Duodenal mucosa (tissue), 2 donors: ENCODE results near the gene PLCB1.

ENCODE experiments used
- H3K27ac ChIP-seq: one replicate; pipeline ENCODE4 v1.7.0; 2013; ENCODE audit warnings: low read depth, low read length
- H3K27me3 ChIP-seq, 2 donors: one replicate each; pipeline ENCODE4 v1.7.0; 2013; ENCODE audit warnings: low read length in 2 of 2, control low read depth in 1 of 2; ENCODE audit not compliant: insufficient read depth in 2 of 2, control insufficient read depth in 1 of 2
- H3K36me3 ChIP-seq, 2 donors: one replicate each; pipeline ENCODE4 v1.7.0; 2013; ENCODE audit warnings: low read length in 2 of 2, control low read depth in 1 of 2; ENCODE audit not compliant: insufficient read depth in 2 of 2, control insufficient read depth in 1 of 2
- H3K4me1 ChIP-seq, 2 donors: one replicate each; pipeline ENCODE4 v1.7.0; 2013; ENCODE audit warnings: low read length in 2 of 2, control low read depth in 1 of 2; ENCODE audit not compliant: insufficient read depth in 2 of 2, control insufficient read depth in 1 of 2
- H3K4me3 ChIP-seq, 2 donors: one replicate each; pipeline ENCODE4 v1.7.0; 2013; ENCODE audit warnings: low read length in 2 of 2, low read depth in 1 of 2
- H3K9ac ChIP-seq, 2 donors: one replicate each; pipeline ENCODE4 v1.7.0; 2013; ENCODE audit warnings: low read length in 2 of 2, low read depth in 1 of 2
- H3K9me3 ChIP-seq, 2 donors: one replicate each; pipeline ENCODE4 v1.7.0; 2013; ENCODE audit warnings: low read length in 2 of 2, control low read depth in 1 of 2; ENCODE audit not compliant: control insufficient read depth in 1 of 2

PLCB1 gene

DNA sequence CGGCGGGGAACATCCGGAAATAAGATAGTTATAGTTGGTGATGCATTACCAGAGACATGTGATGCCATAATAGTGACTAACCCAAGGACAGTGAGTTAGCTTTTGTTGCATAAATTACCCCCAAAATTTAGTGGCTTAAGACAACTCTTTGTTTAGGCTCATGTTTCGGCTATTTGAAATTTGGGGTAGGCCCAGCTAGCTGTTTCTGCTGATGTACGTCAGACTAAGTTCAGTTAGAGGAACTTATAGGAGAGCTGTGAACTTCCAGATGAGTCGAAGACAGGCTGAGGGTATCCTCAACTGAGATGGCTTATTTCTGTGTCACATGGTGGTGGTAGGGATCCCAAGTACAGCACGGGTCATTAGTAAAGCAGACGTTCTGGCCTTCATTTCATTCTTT lies 366.5 kb downstream of the PLCB1 start:
- H3K36me3 ChIP-seq, result no peaks in the 10 kb centered on the region
- no peaks in the 10 kb centered on the region for H3K27me3 ChIP-seq
- H3K4me1 ChIP-seq, result no peaks in the 10 kb centered on the region
- H3K9ac ChIP-seq, result no peak overlapping the region
- H3K27ac ChIP-seq, result no peak overlapping the region
- no peak overlapping the region for H3K4me3 ChIP-seq
- no peaks in the 10 kb centered on the region for H3K9me3 ChIP-seq

DNA sequence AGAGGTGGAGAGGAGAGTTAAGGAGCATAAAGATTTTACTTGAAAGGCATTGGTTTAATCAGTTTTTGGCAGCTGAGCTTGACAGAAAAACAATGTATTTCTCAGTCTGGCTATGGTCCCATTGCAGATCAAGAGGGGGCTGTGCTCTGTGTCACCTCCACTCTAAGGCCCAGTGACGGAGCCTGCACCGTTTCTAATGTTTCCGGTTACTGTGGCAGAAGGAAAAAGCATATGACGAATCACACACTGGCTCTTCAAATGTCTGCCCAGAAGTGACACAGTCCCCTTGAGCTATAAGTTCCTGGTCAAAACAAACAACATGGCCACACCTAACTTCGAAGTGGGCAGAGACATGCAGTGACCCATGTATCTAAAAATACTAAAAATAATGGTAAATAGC lies 372.0 kb downstream of the PLCB1 start:
- H3K4me1 ChIP-seq, result no peaks in the 10 kb centered on the region
- no peak overlapping the region for H3K27ac ChIP-seq
- no peak overlapping the region for H3K9ac ChIP-seq
- no peak overlapping the region for H3K4me3 ChIP-seq
- H3K36me3 ChIP-seq, result no peaks in the 10 kb centered on the region
- H3K27me3 ChIP-seq, result no peaks in the 10 kb centered on the region
- no peaks in the 10 kb centered on the region for H3K9me3 ChIP-seq

DNA sequence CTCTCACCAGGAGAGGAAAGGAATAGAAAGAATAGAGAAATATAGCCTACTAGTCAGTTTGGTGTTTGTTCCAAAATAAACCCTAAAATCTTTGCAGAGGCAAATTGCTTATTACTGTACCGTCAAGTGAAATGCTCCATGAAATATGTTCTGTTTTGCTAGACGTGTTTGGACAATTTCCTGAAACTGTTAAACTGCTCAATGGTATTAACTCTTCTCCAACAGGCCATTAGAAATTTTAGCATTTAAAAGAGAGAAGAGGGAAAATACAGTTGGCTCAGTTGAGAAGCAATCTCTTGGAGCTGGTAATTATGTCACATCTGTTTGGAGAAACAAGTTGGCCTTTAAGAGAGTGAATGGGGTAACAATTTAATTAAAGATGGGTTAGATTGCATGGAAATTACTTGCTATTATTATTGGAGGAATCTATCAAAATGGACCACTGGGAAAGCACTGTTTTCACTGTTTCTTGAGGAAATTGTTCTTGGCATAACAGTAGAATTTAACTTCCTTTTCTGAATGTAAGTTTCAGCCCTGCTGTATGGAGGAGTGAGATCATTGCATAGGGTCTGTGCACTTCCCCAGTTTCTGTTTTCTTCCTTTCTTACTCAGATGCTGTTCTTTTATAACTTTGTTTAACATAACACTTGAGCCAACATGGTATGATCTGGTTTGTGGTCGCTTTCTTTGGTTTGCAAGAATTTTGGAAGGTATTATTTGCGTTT lies 373.6 kb downstream of the PLCB1 start:
- Histone ChIP-seq H3K4me1 (peaks cover 0 to 3% of the 10 kb centered on the region in 2 donors), H3K9ac (no peak overlapping the region), H3K4me3 (no peak overlapping the region), H3K27ac (no peak overlapping the region), H3K27me3 (no peaks in the 10 kb centered on the region), H3K9me3 (no peaks in the 10 kb centered on the region), H3K36me3 (no peaks in the 10 kb centered on the region)

- Histone ChIP-seq H3K4me1 (peaks cover 0 to 3% of the 10 kb centered on the region in 2 donors), H3K4me3 (no peak overlapping the region), H3K9me3 (no peaks in the 10 kb centered on the region), H3K27me3 (no peaks in the 10 kb centered on the region), H3K9ac (no peak overlapping the region), H3K36me3 (no peaks in the 10 kb centered on the region), H3K27ac (no peak overlapping the region)
Observed at GRCh38 chr20:8507231-8507630, 375.2 kb downstream of the PLCB1 start.

DNA sequence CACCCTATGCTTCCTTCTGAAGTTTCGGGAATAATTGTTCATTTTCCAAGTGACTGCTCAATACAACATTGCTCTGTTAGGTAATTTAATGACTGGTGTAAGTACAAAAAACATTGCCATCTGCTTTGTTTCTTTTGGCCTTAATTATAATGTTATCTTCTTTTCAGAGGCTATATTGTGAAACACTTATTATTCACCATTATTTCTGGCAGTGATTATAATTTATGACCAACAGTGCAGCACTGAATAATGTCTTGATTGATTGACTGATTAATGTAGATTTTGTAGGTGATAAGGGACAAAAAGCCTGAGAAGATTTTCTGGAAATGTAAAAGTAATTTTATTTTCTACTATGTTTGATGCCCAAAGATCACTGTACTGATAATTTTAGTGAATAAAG lies 377.7 kb downstream of the PLCB1 start:
- H3K4me1 ChIP-seq, result peaks cover 0 to 3% of the 10 kb centered on the region in 2 donors
- H3K9me3 ChIP-seq, result no peaks in the 10 kb centered on the region
- H3K27ac ChIP-seq, result no peak overlapping the region
- H3K4me3 ChIP-seq, result no peak overlapping the region
- no peaks in the 10 kb centered on the region for H3K36me3 ChIP-seq
- H3K27me3 ChIP-seq, result no peaks in the 10 kb centered on the region
- H3K9ac ChIP-seq, result no peak overlapping the region

- H3K27me3 ChIP-seq, result no peaks in the 10 kb centered on the region
- H3K4me1 ChIP-seq, result peaks cover 0 to 3% of the 10 kb centered on the region in 2 donors
- no peaks in the 10 kb centered on the region for H3K36me3 ChIP-seq
- no peak overlapping the region for H3K9ac ChIP-seq
- no peaks in the 10 kb centered on the region for H3K9me3 ChIP-seq
- no peak overlapping the region for H3K4me3 ChIP-seq
- no peak overlapping the region for H3K27ac ChIP-seq
Observed at GRCh38 chr20:8510808-8511207, 378.7 kb downstream of the PLCB1 start.

DNA sequence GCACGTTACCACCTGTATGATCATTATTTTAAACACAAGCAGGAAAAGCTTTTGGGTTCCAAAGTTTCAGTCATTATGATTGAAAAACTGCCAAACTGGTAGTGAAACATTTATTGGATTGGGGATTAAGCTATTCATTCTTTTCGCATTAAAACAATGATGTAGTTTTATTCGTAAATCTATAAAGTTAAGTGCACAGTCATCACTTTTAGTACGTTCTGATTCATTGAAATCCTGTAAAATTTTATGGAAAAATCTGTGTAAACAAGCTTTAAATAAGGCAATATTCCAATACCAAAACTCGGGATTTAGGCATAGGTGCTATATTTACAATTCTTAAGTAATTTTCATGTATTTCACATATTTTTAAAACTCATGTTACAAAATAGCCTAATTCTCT lies 379.9 kb downstream of the PLCB1 start:
- Histone ChIP-seq H3K4me1 (peaks cover 0 to 3% of the 10 kb centered on the region in 2 donors), H3K27me3 (no peaks in the 10 kb centered on the region), H3K36me3 (no peaks in the 10 kb centered on the region), H3K9ac (no peak overlapping the region), H3K9me3 (no peaks in the 10 kb centered on the region), H3K4me3 (no peak overlapping the region), H3K27ac (no peak overlapping the region)

DNA sequence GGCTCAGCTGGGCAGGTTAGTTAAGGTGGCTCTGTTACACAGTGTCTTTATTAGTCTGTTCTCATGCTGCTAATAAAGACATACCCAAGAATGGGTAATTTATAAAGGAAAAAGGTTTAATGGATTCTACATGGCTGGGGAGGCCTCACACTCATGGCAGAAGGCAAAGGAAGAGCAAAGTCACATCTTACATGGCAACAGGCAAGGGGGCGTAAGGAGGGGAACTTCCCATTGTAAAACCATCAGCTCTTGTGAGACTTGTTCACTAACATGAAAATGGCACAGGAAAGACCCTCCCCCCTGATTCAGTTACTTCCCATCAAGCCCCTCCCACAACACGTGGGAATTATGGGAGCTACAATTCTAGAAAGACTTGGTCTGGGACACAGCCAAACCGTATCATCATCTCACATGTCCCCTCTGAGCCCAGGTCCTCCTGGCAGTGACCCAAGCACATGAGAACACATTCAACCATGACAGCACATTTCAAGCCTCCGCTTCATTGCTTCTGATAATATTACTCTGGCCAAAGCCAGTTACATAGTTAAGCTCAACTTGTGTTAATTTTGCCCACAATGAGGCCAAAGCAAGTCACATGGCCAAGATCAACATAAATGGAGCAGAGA lies 383.9 kb downstream of the PLCB1 start:
- H3K36me3 ChIP-seq, result no peaks in the 10 kb centered on the region
- H3K9me3 ChIP-seq, result no peaks in the 10 kb centered on the region
- H3K27me3 ChIP-seq, result no peaks in the 10 kb centered on the region
- no peak overlapping the region for H3K9ac ChIP-seq
- H3K4me1 ChIP-seq, result no peaks in the 10 kb centered on the region
- no peak overlapping the region for H3K27ac ChIP-seq
- H3K4me3 ChIP-seq, result no peak overlapping the region

GRCh38 chr20:8518878-8519277 lies 386.8 kb downstream of the PLCB1 start:
- Histone ChIP-seq H3K36me3 (no peaks in the 10 kb centered on the region), H3K27ac (no peak overlapping the region), H3K4me1 (no peaks in the 10 kb centered on the region), H3K9ac (no peak overlapping the region), H3K4me3 (no peak overlapping the region), H3K9me3 (no peaks in the 10 kb centered on the region), H3K27me3 (no peaks in the 10 kb centered on the region)

DNA sequence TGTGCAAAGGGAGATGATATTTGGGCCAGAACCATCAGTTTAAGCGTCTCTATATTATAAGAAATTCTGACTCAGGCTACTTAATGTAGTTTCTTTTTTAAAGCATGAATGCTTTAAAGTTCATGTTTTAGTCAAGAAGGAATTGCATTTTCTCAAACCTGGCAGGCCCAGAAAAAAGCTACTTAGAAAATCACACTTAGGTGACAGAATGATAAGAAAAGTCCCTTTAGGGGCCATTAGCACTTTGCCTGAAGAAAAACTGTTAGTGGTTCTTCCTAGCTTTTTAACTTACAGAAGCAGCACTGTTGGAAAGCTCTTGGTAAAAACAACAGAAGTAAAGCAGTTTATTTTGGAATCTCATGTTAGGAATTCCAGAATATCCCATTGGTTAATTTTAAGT lies 387.8 kb downstream of the PLCB1 start:
- H3K36me3 ChIP-seq, result no peaks in the 10 kb centered on the region
- no peaks in the 10 kb centered on the region for H3K9me3 ChIP-seq
- no peaks in the 10 kb centered on the region for H3K4me1 ChIP-seq
- no peak overlapping the region for H3K4me3 ChIP-seq
- no peaks in the 10 kb centered on the region for H3K27me3 ChIP-seq
- H3K27ac ChIP-seq, result no peak overlapping the region
- H3K9ac ChIP-seq, result no peak overlapping the region
